ENCODE data around the gene PLXNA2. TPM values are rescaled to one million over a fixed set of nuclear protein-coding genes. Genes with fewer than 3 reads are reported as not detected.

PLXNA2 gene
- total RNA-seq, 1 experiment from 2014 or later: 0.06 TPM

DNA sequence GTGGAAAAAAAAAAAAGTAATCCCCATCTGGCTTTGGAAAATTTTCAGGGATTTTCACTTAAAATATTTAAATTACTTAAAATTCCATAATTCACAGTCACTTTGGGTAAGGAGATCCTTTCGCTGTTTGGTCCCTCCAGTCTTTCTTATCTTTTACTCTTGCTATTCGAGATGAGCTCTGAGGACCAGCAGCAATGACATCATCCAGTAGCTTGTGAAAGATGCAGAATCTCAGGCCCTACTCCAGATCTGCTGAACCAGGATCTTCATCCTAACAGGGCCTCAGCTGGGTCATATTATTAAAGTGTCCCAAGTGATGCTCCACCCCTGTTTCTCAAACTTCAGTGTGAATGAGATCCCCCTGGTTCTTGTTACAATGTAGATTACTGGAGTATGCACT lies 46.9 kb upstream of the PLXNA2 start:
- H3K4me3 ChIP-seq (ENCODE audit: low read depth, low read length, poor library complexity, severe bottlenecking): no peak overlapping the region
- no peak overlapping the region for H3K27ac ChIP-seq (ENCODE audit: low read depth, low read length, poor library complexity, severe bottlenecking)
- H3K4me1 ChIP-seq (ENCODE audit: insufficient read depth, low read length, poor library complexity, severe bottlenecking): no peaks in the 10 kb centered on the region
- BruUV-seq (replicated peaks): no TSS peak
- H3K9me3 ChIP-seq (ENCODE audit: low read depth, low read length, poor library complexity, severe bottlenecking): no peaks in the 10 kb centered on the region
- intact Hi-C loops (cut with micrococcal nuclease; ENCODE audit: unreplicated experiment): no loop called here
- DNase-seq (ENCODE audit: low spot score): no peak
- ChIA-PET POLR2A (ENCODE audit: low non-redundant PET) (no interaction called here), CTCF (no interaction called here)
- no peaks in the 10 kb centered on the region for H3K36me3 ChIP-seq (ENCODE audit: insufficient read depth, low read length, poor library complexity, severe bottlenecking)
- H3K27me3 ChIP-seq (replicated peaks; ENCODE audit: insufficient read depth, low read depth, low read length, poor library complexity): peaks cover 27% of the 10 kb centered on the region
- TF ChIP-seq, protein P1, sequence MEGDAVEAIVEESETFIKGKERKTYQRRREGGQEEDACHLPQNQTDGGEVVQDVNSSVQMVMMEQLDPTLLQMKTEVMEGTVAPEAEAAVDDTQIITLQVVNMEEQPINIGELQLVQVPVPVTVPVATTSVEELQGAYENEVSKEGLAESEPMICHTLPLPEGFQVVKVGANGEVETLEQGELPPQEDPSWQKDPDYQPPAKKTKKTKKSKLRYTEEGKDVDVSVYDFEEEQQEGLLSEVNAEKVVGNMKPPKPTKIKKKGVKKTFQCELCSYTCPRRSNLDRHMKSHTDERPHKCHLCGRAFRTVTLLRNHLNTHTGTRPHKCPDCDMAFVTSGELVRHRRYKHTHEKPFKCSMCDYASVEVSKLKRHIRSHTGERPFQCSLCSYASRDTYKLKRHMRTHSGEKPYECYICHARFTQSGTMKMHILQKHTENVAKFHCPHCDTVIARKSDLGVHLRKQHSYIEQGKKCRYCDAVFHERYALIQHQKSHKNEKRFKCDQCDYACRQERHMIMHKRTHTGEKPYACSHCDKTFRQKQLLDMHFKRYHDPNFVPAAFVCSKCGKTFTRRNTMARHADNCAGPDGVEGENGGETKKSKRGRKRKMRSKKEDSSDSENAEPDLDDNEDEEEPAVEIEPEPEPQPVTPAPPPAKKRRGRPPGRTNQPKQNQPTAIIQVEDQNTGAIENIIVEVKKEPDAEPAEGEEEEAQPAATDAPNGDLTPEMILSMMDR (conservative IDR thresholded peaks at IDR 0.05; ENCODE audit: low read depth, low read length): no peak
- no peak for TF ChIP-seq EZH2 (IDR thresholded peaks at IDR 0.05; ENCODE audit: borderline replicate concordance, low read depth, low read length, poor library complexity, severe bottlenecking)

DNA sequence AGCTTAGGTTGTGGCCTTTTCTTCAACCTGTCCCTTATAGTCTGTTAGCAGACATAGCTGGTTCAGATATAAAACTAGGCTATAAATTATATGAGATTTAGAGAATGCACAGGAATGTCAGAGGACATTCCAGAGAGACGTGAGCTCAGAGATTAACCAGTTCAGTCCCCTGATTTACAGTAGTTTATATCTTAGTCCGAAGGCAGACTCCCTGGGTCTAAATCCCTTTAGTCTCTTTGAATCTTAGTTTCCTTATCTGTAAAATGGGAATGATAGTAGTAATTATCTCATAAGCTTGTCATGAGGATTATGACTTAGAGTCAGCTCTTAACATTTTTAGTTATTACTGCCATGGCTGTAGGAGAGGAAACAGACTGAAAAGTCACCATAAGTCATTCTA lies 45.5 kb upstream of the PLXNA2 start:
- peaks cover 27% of the 10 kb centered on the region for H3K27me3 ChIP-seq (replicated peaks; ENCODE audit: insufficient read depth, low read depth, low read length, poor library complexity)
- H3K4me1 ChIP-seq (ENCODE audit: insufficient read depth, low read length, poor library complexity, severe bottlenecking): no peaks in the 10 kb centered on the region
- H3K27ac ChIP-seq (ENCODE audit: low read depth, low read length, poor library complexity, severe bottlenecking): no peak overlapping the region
- no peak overlapping the region for H3K4me3 ChIP-seq (ENCODE audit: low read depth, low read length, poor library complexity, severe bottlenecking)
- H3K36me3 ChIP-seq (ENCODE audit: insufficient read depth, low read length, poor library complexity, severe bottlenecking): no peaks in the 10 kb centered on the region
- ChIA-PET POLR2A (ENCODE audit: low non-redundant PET) (no interaction called here), CTCF (no interaction called here)
- intact Hi-C loops (cut with micrococcal nuclease; ENCODE audit: unreplicated experiment): no loop called here
- no peaks in the 10 kb centered on the region for H3K9me3 ChIP-seq (ENCODE audit: low read depth, low read length, poor library complexity, severe bottlenecking)
- no TSS peak for BruUV-seq (replicated peaks)
- no peak for DNase-seq (ENCODE audit: low spot score)
- no peak for TF ChIP-seq EZH2 (IDR thresholded peaks at IDR 0.05; ENCODE audit: borderline replicate concordance, low read depth, low read length, poor library complexity, severe bottlenecking)
- TF ChIP-seq, protein P1 (conservative IDR thresholded peaks at IDR 0.05; ENCODE audit: low read depth, low read length): no peak

DNA sequence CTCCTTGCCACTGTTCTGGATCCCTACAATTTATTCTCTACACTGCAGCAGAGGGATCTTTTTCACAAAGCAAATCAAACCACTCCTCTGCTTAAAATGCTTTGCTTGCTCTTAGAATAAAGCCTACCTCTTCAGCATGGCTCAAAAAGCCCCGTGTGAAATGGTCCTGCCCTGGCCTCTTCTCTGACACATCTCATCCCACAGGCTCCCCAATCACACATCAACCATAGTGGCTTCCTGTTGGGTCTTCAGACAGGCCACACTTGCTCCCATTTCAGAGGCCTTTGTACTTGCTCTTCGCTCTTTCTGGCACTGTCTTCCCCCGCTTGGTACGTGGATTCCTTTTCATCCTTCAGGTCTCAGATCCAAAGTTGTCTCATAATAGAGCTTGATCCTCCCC lies 44.3 kb upstream of the PLXNA2 start:
- no peaks in the 10 kb centered on the region for H3K9me3 ChIP-seq (ENCODE audit: low read depth, low read length, poor library complexity, severe bottlenecking)
- no peaks in the 10 kb centered on the region for H3K36me3 ChIP-seq (ENCODE audit: insufficient read depth, low read length, poor library complexity, severe bottlenecking)
- no peak for DNase-seq (ENCODE audit: low spot score)
- TF ChIP-seq, protein P1 (conservative IDR thresholded peaks at IDR 0.05; ENCODE audit: low read depth, low read length): no peak
- no peak for TF ChIP-seq EZH2 (IDR thresholded peaks at IDR 0.05; ENCODE audit: borderline replicate concordance, low read depth, low read length, poor library complexity, severe bottlenecking)
- POLR2A ChIA-PET (ENCODE audit: low non-redundant PET): no interaction called here
- H3K27ac ChIP-seq (ENCODE audit: low read depth, low read length, poor library complexity, severe bottlenecking): no peak overlapping the region
- no TSS peak for BruUV-seq (replicated peaks)
- no peak overlapping the region for H3K4me3 ChIP-seq (ENCODE audit: low read depth, low read length, poor library complexity, severe bottlenecking)
- H3K4me1 ChIP-seq (ENCODE audit: insufficient read depth, low read length, poor library complexity, severe bottlenecking): no peaks in the 10 kb centered on the region
- intact Hi-C loops (cut with micrococcal nuclease; ENCODE audit: unreplicated experiment): no loop called here
- CTCF ChIA-PET: no interaction called here
- H3K27me3 ChIP-seq (replicated peaks; ENCODE audit: insufficient read depth, low read depth, low read length, poor library complexity): peaks cover 22% of the 10 kb centered on the region
